Osteocyte (in vitro differentiated cells): ENCODE measurements around the gene RBM41. TPM values are rescaled to one million over a fixed set of nuclear protein-coding genes. Genes with fewer than 3 reads are reported as not detected.
A peak's percentile ranks its signal among the peaks of the same experiment; 100 is the strongest.
"Not testable (repeated sequence)": the region's sequence is repeated elsewhere in the genome, so short reads cannot be mapped to it uniquely, and the experiment has no call there.

Experiments
- DNase-seq: peaks from one replicate; pipeline ENCODE4 v3.0.0; 2021; ENCODE audit warnings: mixed read lengths; ENCODE audit not compliant: unreplicated experiment; ENCODE audit errors: extremely low spot score
- H3K27ac Mint-ChIP-seq: one replicate; pipeline ENCODE4 v1.8.0; 2021; ENCODE audit warnings: mild to moderate bottlenecking, mixed read lengths; ENCODE audit not compliant: unreplicated experiment
- H3K27me3 Mint-ChIP-seq: one replicate; pipeline ENCODE4 v1.8.0; 2021; ENCODE audit warnings: mixed read lengths; ENCODE audit not compliant: unreplicated experiment
- H3K36me3 Mint-ChIP-seq: one replicate; pipeline ENCODE4 v1.8.0; 2021; ENCODE audit warnings: mixed read lengths; ENCODE audit not compliant: unreplicated experiment
- H3K4me1 Mint-ChIP-seq: one replicate; pipeline ENCODE4 v1.8.0; 2021; ENCODE audit warnings: mixed read lengths; ENCODE audit not compliant: unreplicated experiment
- H3K4me3 Mint-ChIP-seq: one replicate; pipeline ENCODE4 v1.8.0; 2021; ENCODE audit warnings: mild to moderate bottlenecking, moderate library complexity, mixed read lengths; ENCODE audit not compliant: unreplicated experiment
- H3K9me3 Mint-ChIP-seq: one replicate; pipeline ENCODE4 v1.8.0; 2021; ENCODE audit warnings: mixed read lengths; ENCODE audit not compliant: unreplicated experiment
- CTCF ChIP-seq: fragments of 200-600 bp; sonication (generic); IDR thresholded peaks from 2 replicates; pipeline ENCODE4 v1.5.0; 2021; ENCODE audit warnings: antibody characterized with exemption, mild to moderate bottlenecking, moderate library complexity
- long read RNA-seq: library from polyadenylated mRNA; unstranded; transcript quantifications from one replicate; pipeline ENCODE4 v2.0.0, GENCODE V29; 2021
- total RNA-seq: library from RNA; stranded (reverse); gene quantifications from 2 replicates; pipeline ENCODE4 v1.2.1, GENCODE V29; 2021

RBM41 gene
- total RNA-seq, result 15.3 and 18.1 TPM in 2 replicates
- long read RNA-seq, transcript RBM41-201 (7 exons, 1,662 nt), result major isoform, 34 of 80 reads
- long read RNA-seq, partial matches to known transcripts, result 16 of 80 reads
- long read RNA-seq, other reads (novel, unspliced or antisense), result 26 of 80 reads

- peak within 1 kb of the TSS; percentile 96 for H3K4me3 Mint-ChIP-seq
- peaks cover 12% of the 10 kb centered on the region for H3K36me3 Mint-ChIP-seq
- no peak for TF ChIP-seq CTCF
- H3K9me3 Mint-ChIP-seq, result peaks cover 5% of the 10 kb centered on the region
- peaks cover 3% of the 10 kb centered on the region for H3K27me3 Mint-ChIP-seq
- peak; percentile 86 for DNase-seq
- H3K4me1 Mint-ChIP-seq, result peaks cover 11% of the 10 kb centered on the region
- peak within 1 kb of the TSS; percentile 98 for H3K27ac Mint-ChIP-seq
These were observed at the start of gene RBM41 for GRCh38 chrX:107118322-107119147. Gene RBM41 (minus strand): TSS chrX:107118822. CDS start chrX:107118773, 49 bp downstream.

- peaks cover 17% of the 10 kb centered on the region for H3K27me3 Mint-ChIP-seq
- TF ChIP-seq CTCF, result no peak
- no peak for DNase-seq
- H3K36me3 Mint-ChIP-seq, result no peaks in the 10 kb centered on the region
- H3K4me3 Mint-ChIP-seq, result no peak overlapping the region
- H3K9me3 Mint-ChIP-seq, result peaks cover 13% of the 10 kb centered on the region
- no peaks in the 10 kb centered on the region for H3K4me1 Mint-ChIP-seq
- no peak overlapping the region for H3K27ac Mint-ChIP-seq
These were observed 49.6 kb upstream of the RBM41 start for GRCh38 chrX:107168257-107168656.

GRCh38 chrX:107167163-107167921 is 48.7 kb upstream of the RBM41 start:
- DNase-seq, result no peak
- Mint-ChIP-seq H3K27ac (no peak overlapping the region), H3K27me3 (peaks cover 20% of the 10 kb centered on the region), H3K4me3 (no peak overlapping the region), H3K4me1 (no peaks in the 10 kb centered on the region), H3K9me3 (peaks cover 10% of the 10 kb centered on the region), H3K36me3 (no peaks in the 10 kb centered on the region)
- TF ChIP-seq CTCF, result no peak

GRCh38 chrX:107157618-107158017 is 39.0 kb upstream of the RBM41 start:
- H3K4me1 Mint-ChIP-seq, H3K9me3 Mint-ChIP-seq, H3K4me3 Mint-ChIP-seq, H3K27ac Mint-ChIP-seq, H3K36me3 Mint-ChIP-seq, DNase-seq: not testable (repeated sequence)
- peaks cover 13% of the 10 kb centered on the region for H3K27me3 Mint-ChIP-seq

- not testable (repeated sequence) for H3K27me3 Mint-ChIP-seq, H3K9me3 Mint-ChIP-seq, H3K36me3 Mint-ChIP-seq, DNase-seq, H3K4me1 Mint-ChIP-seq
- peak overlapping the region; percentile 60 for H3K4me3 Mint-ChIP-seq
- peak overlapping the region; percentile 18 for H3K27ac Mint-ChIP-seq
These were observed 37.2 kb upstream of the RBM41 start for GRCh38 chrX:107155621-107156430.
